ENCODE results near the gene SIX3. TPM values are rescaled to one million over a fixed set of nuclear protein-coding genes. Genes with fewer than 3 reads are reported as not detected.

The SIX3 gene
- total RNA-seq, 5 donors from 2014 or later (not counting 1 experiment from before 2014, with no cell fraction given): 0.23 TPM; not detected in 4

- Histone ChIP-seq H3K4me1 (ENCODE audit: control insufficient read depth in 1 of 2, extremely low read depth in 1 of 2, insufficient read depth in 2 of 2, low read length in 2 of 2) (peaks cover 0 to 23% of the 10 kb centered on the region in 2 experiments), H3K27ac (ENCODE audit: low read length) (no peak overlapping the region), H3K36me3 (ENCODE audit: control insufficient read depth in 2 of 2, extremely low read depth in 1 of 2, insufficient read depth in 1 of 2, low read length in 1 of 2) (no peaks in the 10 kb centered on the region), H3K9me3 (no peaks in the 10 kb centered on the region), H3K4me3 (ENCODE audit: control insufficient read depth in 1 of 2, extremely low read depth in 1 of 2, low read length in 1 of 2) (no peak overlapping the region), H3K27me3 (replicated peaks in 1 of 2; ENCODE audit: control insufficient read depth in 2 of 2, extremely low read depth in 1 of 2, insufficient read depth in 2 of 2, low read length in 1 of 2) (peaks cover 2 to 65% of the 10 kb centered on the region in 2 experiments)
- ChIA-PET POLR2A (no interaction called here), CTCF (interaction anchor here (0.6 to 3.6 kb wide), 8 partner anchors 239 to 913 kb away, joined by 4 to 22 read pairs (median 7); no protein-coding TSS in a partner anchor)
- Mint-ChIP-seq H3K4me1 (peaks cover 13 to 27% (median 17%) of the 10 kb centered on the region in 3 donors), H3K4me3 (no peak overlapping the region), H3K9me3 (no peaks in the 10 kb centered on the region), H3K27ac (peak overlapping the region in 1 of 2 donors; percentile 56), H3K36me3 (no peaks in the 10 kb centered on the region), H3K27me3 (peaks cover 45 to 73% of the 10 kb centered on the region in 2 donors)
- ATAC-seq (replicated peaks in 1 of 4): no peak
- WGBS (ENCODE audit: insufficient coverage): no CpG with 5 or more reads among the region's 1 CpG
- DNase-seq: no peak
Observed at GRCh38 chr2:44956843-44957242, 15.3 kb downstream of the SIX3 start.

GRCh38 chr2:44957656-44958327 lies 16.3 kb downstream of the SIX3 start:
- DNase-seq: no peak
- WGBS (ENCODE audit: insufficient coverage): 100% methylated on average over 1 of the region's 6 CpGs
- Histone ChIP-seq H3K9me3 (no peaks in the 10 kb centered on the region), H3K36me3 (ENCODE audit: control insufficient read depth in 2 of 2, extremely low read depth in 1 of 2, insufficient read depth in 1 of 2, low read length in 1 of 2) (no peaks in the 10 kb centered on the region), H3K27me3 (replicated peaks in 1 of 2; ENCODE audit: control insufficient read depth in 2 of 2, extremely low read depth in 1 of 2, insufficient read depth in 2 of 2, low read length in 1 of 2) (peaks cover 2 to 63% of the 10 kb centered on the region in 2 experiments), H3K4me3 (ENCODE audit: control insufficient read depth in 1 of 2, extremely low read depth in 1 of 2, low read length in 1 of 2) (no peak overlapping the region), H3K27ac (ENCODE audit: low read length) (no peak overlapping the region), H3K4me1 (ENCODE audit: control insufficient read depth in 1 of 2, extremely low read depth in 1 of 2, insufficient read depth in 2 of 2, low read length in 2 of 2) (peaks cover 0 to 14% of the 10 kb centered on the region in 2 experiments)
- H3K4me3 Mint-ChIP-seq: no peak overlapping the region
- H3K4me1 Mint-ChIP-seq: peaks cover 8 to 22% (median 13%) of the 10 kb centered on the region in 3 donors
- H3K36me3 Mint-ChIP-seq: no peaks in the 10 kb centered on the region
- H3K27me3 Mint-ChIP-seq: peaks cover 44 to 72% of the 10 kb centered on the region in 2 donors
- H3K9me3 Mint-ChIP-seq: no peaks in the 10 kb centered on the region
- ChIA-PET CTCF (interaction anchor here (0.5 to 1.3 kb wide), 4 partner anchors 27 to 1754 kb away, joined by 3 to 5 read pairs (median 4); no protein-coding TSS in a partner anchor), POLR2A (no interaction called here)
- ATAC-seq (replicated peaks in 1 of 4): no peak
- H3K27ac Mint-ChIP-seq: no peak overlapping the region

GRCh38 chr2:44959855-44960254 lies 18.4 kb downstream of the SIX3 start:
- Histone ChIP-seq H3K36me3 (ENCODE audit: control insufficient read depth in 2 of 2, extremely low read depth in 1 of 2, insufficient read depth in 1 of 2, low read length in 1 of 2) (no peaks in the 10 kb centered on the region), H3K27me3 (replicated peaks in 1 of 2; ENCODE audit: control insufficient read depth in 2 of 2, extremely low read depth in 1 of 2, insufficient read depth in 2 of 2, low read length in 1 of 2) (peaks cover 2 to 55% of the 10 kb centered on the region in 2 experiments), H3K4me3 (ENCODE audit: control insufficient read depth in 1 of 2, extremely low read depth in 1 of 2, low read length in 1 of 2) (no peak overlapping the region), H3K9me3 (no peaks in the 10 kb centered on the region), H3K27ac (ENCODE audit: low read length) (no peak overlapping the region), H3K4me1 (ENCODE audit: control insufficient read depth in 1 of 2, extremely low read depth in 1 of 2, insufficient read depth in 2 of 2, low read length in 2 of 2) (peaks cover 0 to 10% of the 10 kb centered on the region in 2 experiments)
- 52% methylated on average over 5 of the region's 6 CpGs for WGBS (ENCODE audit: insufficient coverage)
- Mint-ChIP-seq H3K27ac (no peak overlapping the region), H3K36me3 (no peaks in the 10 kb centered on the region), H3K9me3 (no peaks in the 10 kb centered on the region), H3K27me3 (peaks cover 35 to 70% of the 10 kb centered on the region in 2 donors), H3K4me1 (peaks cover 5 to 9% (median 9%) of the 10 kb centered on the region in 3 donors), H3K4me3 (no peak overlapping the region)
- DNase-seq (no peak), ATAC-seq (replicated peaks in 1 of 4) (no peak)
- POLR2A ChIA-PET: no interaction called here
- CTCF ChIA-PET: no interaction called here

GRCh38 chr2:44960871-44961270 lies 19.4 kb downstream of the SIX3 start:
- 78% methylated on average over 3 of the region's 5 CpGs for WGBS (ENCODE audit: insufficient coverage)
- Mint-ChIP-seq H3K27me3 (peaks cover 29 to 70% of the 10 kb centered on the region in 2 donors), H3K36me3 (no peaks in the 10 kb centered on the region), H3K9me3 (no peaks in the 10 kb centered on the region), H3K4me3 (no peak overlapping the region), H3K4me1 (peaks cover 0 to 2% (median 1%) of the 10 kb centered on the region in 3 donors), H3K27ac (peak overlapping the region in 1 of 2 donors; percentile 53)
- ChIA-PET CTCF (no interaction called here), POLR2A (no interaction called here)
- Histone ChIP-seq H3K36me3 (ENCODE audit: control insufficient read depth in 2 of 2, extremely low read depth in 1 of 2, insufficient read depth in 1 of 2, low read length in 1 of 2) (no peaks in the 10 kb centered on the region), H3K4me1 (ENCODE audit: control insufficient read depth in 1 of 2, extremely low read depth in 1 of 2, insufficient read depth in 2 of 2, low read length in 2 of 2) (peaks cover 0 to under 1% of the 10 kb centered on the region in 2 experiments), H3K4me3 (ENCODE audit: control insufficient read depth in 1 of 2, extremely low read depth in 1 of 2, low read length in 1 of 2) (no peak overlapping the region), H3K27me3 (replicated peaks in 1 of 2; ENCODE audit: control insufficient read depth in 2 of 2, extremely low read depth in 1 of 2, insufficient read depth in 2 of 2, low read length in 1 of 2) (peaks cover 2 to 55% of the 10 kb centered on the region in 2 experiments), H3K9me3 (no peaks in the 10 kb centered on the region), H3K27ac (ENCODE audit: low read length) (no peak overlapping the region)
- ATAC-seq (replicated peaks in 1 of 4): no peak
- DNase-seq: no peak

GRCh38 chr2:44962176-44962695 lies 20.7 kb downstream of the SIX3 start:
- no peaks in the 10 kb centered on the region for H3K36me3 ChIP-seq (ENCODE audit: control insufficient read depth in 2 of 2, extremely low read depth in 1 of 2, insufficient read depth in 1 of 2, low read length in 1 of 2)
- 84% methylated on average over 4 of the region's 5 CpGs for WGBS (ENCODE audit: insufficient coverage)
- POLR2A ChIA-PET: no interaction called here
- Mint-ChIP-seq H3K9me3 (no peaks in the 10 kb centered on the region), H3K4me1 (no peaks in the 10 kb centered on the region), H3K4me3 (no peak overlapping the region), H3K36me3 (no peaks in the 10 kb centered on the region), H3K27me3 (peaks cover 28 to 67% of the 10 kb centered on the region in 2 donors), H3K27ac (no peak overlapping the region)
- CTCF ChIA-PET: interaction anchor here in 1 of 2 donors (0.7 kb wide), 1 partner anchor 8 kb away, joined by 3 read pairs; no protein-coding TSS in a partner anchor
- H3K9me3 ChIP-seq: no peaks in the 10 kb centered on the region
- no peak for DNase-seq
- H3K27me3 ChIP-seq (replicated peaks in 1 of 2; ENCODE audit: control insufficient read depth in 2 of 2, extremely low read depth in 1 of 2, insufficient read depth in 2 of 2, low read length in 1 of 2): peaks cover 0 to 53% of the 10 kb centered on the region in 2 experiments
- no peak for ATAC-seq (replicated peaks in 1 of 4)
- H3K27ac ChIP-seq (ENCODE audit: low read length): no peak overlapping the region
- no peaks in the 10 kb centered on the region for H3K4me1 ChIP-seq (ENCODE audit: control insufficient read depth in 1 of 2, extremely low read depth in 1 of 2, insufficient read depth in 2 of 2, low read length in 2 of 2)
- H3K4me3 ChIP-seq (ENCODE audit: control insufficient read depth in 1 of 2, extremely low read depth in 1 of 2, low read length in 1 of 2): no peak overlapping the region

- Mint-ChIP-seq H3K4me1 (no peaks in the 10 kb centered on the region), H3K36me3 (no peaks in the 10 kb centered on the region), H3K9me3 (no peaks in the 10 kb centered on the region), H3K4me3 (no peak overlapping the region), H3K27ac (no peak overlapping the region), H3K27me3 (peaks cover 27 to 55% of the 10 kb centered on the region in 2 donors)
- ATAC-seq (replicated peaks in 1 of 4): no peak
- CTCF ChIA-PET: interaction anchor here in 1 of 2 donors (0.5 kb wide), 1 partner anchor 14 kb away, joined by 3 read pairs; no protein-coding TSS in a partner anchor
- POLR2A ChIA-PET: interaction anchor here in 1 of 2 donors (0.6 kb wide), 2 partner anchors 1091 to 1889 kb away, joined by 4 read pairs; no protein-coding TSS in a partner anchor
- WGBS (ENCODE audit: insufficient coverage): 21% methylated on average over 9 of the region's 16 CpGs
- Histone ChIP-seq H3K9me3 (no peaks in the 10 kb centered on the region), H3K4me1 (ENCODE audit: control insufficient read depth in 1 of 2, extremely low read depth in 1 of 2, insufficient read depth in 2 of 2, low read length in 2 of 2) (no peaks in the 10 kb centered on the region), H3K27me3 (replicated peaks in 1 of 2; ENCODE audit: control insufficient read depth in 2 of 2, extremely low read depth in 1 of 2, insufficient read depth in 2 of 2, low read length in 1 of 2) (peaks cover 0 to 45% of the 10 kb centered on the region in 2 experiments), H3K4me3 (ENCODE audit: control insufficient read depth in 1 of 2, extremely low read depth in 1 of 2, low read length in 1 of 2) (no peak overlapping the region), H3K27ac (ENCODE audit: low read length) (no peak overlapping the region), H3K36me3 (ENCODE audit: control insufficient read depth in 2 of 2, extremely low read depth in 1 of 2, insufficient read depth in 1 of 2, low read length in 1 of 2) (no peaks in the 10 kb centered on the region)
- DNase-seq: no peak
Observed at GRCh38 chr2:44964752-44965236, 23.3 kb downstream of the SIX3 start.
